ENCODE measurements around the gene SLC16A13. TPM values are rescaled to one million over a fixed set of nuclear protein-coding genes. Genes with fewer than 3 reads are reported as not detected.

Gene SLC16A13
- total and polyA plus RNA-seq, 7 donors, result 0.17 to 1.5 (median 0.57) TPM

DNA sequence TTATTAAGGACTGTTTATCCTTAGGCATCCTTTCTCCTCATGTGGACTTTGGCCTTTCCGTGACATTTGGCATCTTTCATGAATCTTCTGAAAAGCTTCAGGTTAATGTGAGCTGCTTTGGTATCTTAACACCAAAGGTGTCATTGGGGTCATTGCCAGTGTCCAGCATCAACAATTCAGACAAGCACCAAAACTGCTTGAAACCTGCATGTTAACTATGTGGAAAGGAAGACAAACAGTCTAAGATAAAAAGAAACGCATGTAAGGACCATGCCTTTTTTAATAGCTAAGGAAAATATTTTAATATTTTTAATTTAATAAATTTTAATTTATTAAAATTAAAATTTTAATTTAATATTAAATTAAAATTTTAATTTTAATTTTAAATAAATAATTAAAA, 32.1 kb upstream of the SLC16A13 start:
- ATAC-seq, result no peak
- H3K27me3 ChIP-seq (ENCODE audit: insufficient read depth in 3 of 3, low read length in 2 of 3), result no peaks in the 10 kb centered on the region
- no peaks in the 10 kb centered on the region for H3K9me3 ChIP-seq
- no peak overlapping the region for H3K27ac ChIP-seq
- DNase-seq, result no peak
- no peaks in the 10 kb centered on the region for H3K4me1 ChIP-seq
- H3K36me3 ChIP-seq (ENCODE audit: insufficient read depth in 1 of 2, low read depth in 1 of 2), result peaks cover 7 to 57% of the 10 kb centered on the region in 2 donors
- intact Hi-C loops (cut with DNase I), result loop anchor here (5.0 to 10.0 kb wide), 4 partner anchors 91 to 339 kb away; no protein-coding TSS in a partner anchor
- TF ChIP-seq, protein P1, sequence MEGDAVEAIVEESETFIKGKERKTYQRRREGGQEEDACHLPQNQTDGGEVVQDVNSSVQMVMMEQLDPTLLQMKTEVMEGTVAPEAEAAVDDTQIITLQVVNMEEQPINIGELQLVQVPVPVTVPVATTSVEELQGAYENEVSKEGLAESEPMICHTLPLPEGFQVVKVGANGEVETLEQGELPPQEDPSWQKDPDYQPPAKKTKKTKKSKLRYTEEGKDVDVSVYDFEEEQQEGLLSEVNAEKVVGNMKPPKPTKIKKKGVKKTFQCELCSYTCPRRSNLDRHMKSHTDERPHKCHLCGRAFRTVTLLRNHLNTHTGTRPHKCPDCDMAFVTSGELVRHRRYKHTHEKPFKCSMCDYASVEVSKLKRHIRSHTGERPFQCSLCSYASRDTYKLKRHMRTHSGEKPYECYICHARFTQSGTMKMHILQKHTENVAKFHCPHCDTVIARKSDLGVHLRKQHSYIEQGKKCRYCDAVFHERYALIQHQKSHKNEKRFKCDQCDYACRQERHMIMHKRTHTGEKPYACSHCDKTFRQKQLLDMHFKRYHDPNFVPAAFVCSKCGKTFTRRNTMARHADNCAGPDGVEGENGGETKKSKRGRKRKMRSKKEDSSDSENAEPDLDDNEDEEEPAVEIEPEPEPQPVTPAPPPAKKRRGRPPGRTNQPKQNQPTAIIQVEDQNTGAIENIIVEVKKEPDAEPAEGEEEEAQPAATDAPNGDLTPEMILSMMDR (IDR thresholded peaks at IDR 0.05), result no peak
- no peak overlapping the region for H3K4me3 ChIP-seq
- 94 to 95% (median 94%) methylated on average over 2 of the region's 2 CpGs for WGBS, 3 donors

DNA sequence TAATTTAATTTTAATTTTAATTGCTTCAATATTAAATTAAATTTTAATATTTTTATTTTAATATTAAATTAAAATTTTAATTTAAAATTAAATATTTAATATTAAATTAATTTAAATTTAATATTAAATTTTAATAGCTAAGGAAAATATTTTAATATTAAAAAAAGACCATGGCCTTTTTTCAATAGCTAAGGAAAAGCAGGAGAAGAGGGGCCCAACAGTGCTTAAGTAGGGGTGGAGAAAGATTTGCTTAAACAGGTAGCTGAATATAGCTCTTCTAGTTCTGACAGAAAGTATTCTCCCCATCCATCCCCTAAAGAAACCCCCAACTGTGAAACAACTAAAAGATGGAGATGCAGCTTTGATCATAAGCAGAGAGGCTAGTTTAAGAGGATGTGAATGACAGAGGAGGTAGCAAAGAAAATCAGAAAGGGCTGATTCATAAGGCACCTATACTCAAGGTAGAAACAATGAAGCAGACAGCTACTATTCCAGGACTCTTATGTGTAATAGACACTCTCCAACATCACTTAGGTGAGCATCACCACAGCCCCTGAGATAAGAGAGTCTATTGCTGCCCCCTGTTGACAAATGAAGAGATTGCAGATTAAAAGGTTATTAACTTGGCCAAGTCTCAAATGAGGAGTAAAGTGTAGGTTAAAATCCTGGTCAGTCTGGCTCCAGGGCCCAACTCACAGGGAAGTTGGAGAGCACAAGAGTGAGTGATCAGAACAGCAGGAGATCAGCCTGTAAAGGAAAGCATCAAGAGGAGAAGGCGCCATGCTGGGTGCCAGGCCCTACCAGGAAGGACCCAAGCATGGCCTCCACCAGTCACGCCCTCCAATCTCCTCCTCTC, 31.2 kb upstream of the SLC16A13 start:
- Histone ChIP-seq H3K27ac (no peak overlapping the region), H3K36me3 (ENCODE audit: insufficient read depth in 1 of 2, low read depth in 1 of 2) (peaks cover 7 to 51% of the 10 kb centered on the region in 2 donors), H3K27me3 (ENCODE audit: insufficient read depth in 3 of 3, low read length in 2 of 3) (no peaks in the 10 kb centered on the region), H3K9me3 (no peaks in the 10 kb centered on the region), H3K4me3 (no peak overlapping the region), H3K4me1 (no peaks in the 10 kb centered on the region)
- peak in 1 of 2 donors; percentile 49 for DNase-seq
- 91 to 95% (median 94%) methylated on average over 2 of the region's 2 CpGs for WGBS, 3 donors
- ATAC-seq, result peak; percentile 60 to 86 (median 76)
- TF ChIP-seq, protein P1 (IDR thresholded peaks at IDR 0.05), result peak; percentile 64
- intact Hi-C loops (cut with DNase I), result loop anchor here (1.0 to 10.0 kb wide), 5 partner anchors 91 to 340 kb away; no protein-coding TSS in a partner anchor

DNA sequence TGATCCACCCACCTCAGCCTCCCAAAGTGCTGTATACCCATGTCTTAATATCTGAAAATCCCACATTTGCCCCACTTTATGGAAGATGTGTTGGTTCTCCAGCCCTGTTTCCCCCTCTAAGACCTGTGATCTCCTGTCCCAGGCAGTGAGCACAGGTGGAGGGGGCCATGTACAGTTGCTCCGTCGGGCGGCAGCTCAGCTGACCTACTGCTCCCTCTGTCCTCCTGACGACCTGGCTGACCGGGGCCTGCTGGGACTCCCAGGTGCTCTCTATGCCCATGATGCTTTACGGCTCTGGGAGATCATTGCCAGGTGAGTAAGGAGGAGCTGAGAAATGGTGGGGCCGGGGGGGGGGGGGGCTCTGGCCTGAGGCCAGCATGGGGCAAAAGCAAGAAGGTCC, 30.1 kb upstream of the SLC16A13 start:
- no peak for ATAC-seq
- TF ChIP-seq, protein P1 (IDR thresholded peaks at IDR 0.05), result no peak
- Histone ChIP-seq H3K4me3 (no peak overlapping the region), H3K4me1 (peaks cover 9% of the 10 kb centered on the region), H3K9me3 (no peaks in the 10 kb centered on the region), H3K36me3 (ENCODE audit: insufficient read depth in 1 of 2, low read depth in 1 of 2) (peaks cover 7 to 45% of the 10 kb centered on the region in 2 donors), H3K27ac (no peak overlapping the region), H3K27me3 (ENCODE audit: insufficient read depth in 3 of 3, low read length in 2 of 3) (no peaks in the 10 kb centered on the region)
- 82 to 90% (median 87%) methylated on average over 6 of the region's 7 CpGs for WGBS, 3 donors
- no peak for DNase-seq
- intact Hi-C loops (cut with DNase I), result loop anchor here (1.0 to 10.0 kb wide), 3 partner anchors 92 to 341 kb away; no protein-coding TSS in a partner anchor

DNA sequence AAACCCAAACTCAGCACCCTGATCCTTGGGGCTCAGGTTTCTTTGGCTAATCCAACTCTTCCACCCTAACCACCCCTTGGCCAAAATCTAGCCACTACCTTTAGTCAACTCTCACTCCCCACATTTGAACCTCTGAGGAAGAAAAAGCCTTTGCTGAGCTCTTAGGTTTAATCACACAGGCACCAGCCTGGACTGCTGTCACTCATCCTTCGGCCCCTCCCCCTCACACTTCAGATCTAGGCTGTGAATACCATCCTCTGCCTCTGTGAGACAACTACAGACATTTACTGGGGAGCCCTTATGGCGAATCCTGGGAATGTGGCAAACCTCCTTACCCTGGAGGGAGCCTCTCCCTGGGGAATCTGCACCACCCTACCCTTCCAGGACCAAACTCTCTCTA, 28.7 kb upstream of the SLC16A13 start:
- DNase-seq (no peak), ATAC-seq (no peak)
- Histone ChIP-seq H3K27ac (no peak overlapping the region), H3K4me1 (peaks cover 17% of the 10 kb centered on the region), H3K4me3 (no peak overlapping the region), H3K9me3 (no peaks in the 10 kb centered on the region), H3K27me3 (ENCODE audit: insufficient read depth in 3 of 3, low read length in 2 of 3) (no peaks in the 10 kb centered on the region), H3K36me3 (ENCODE audit: insufficient read depth in 1 of 2, low read depth in 1 of 2) (peaks cover 4 to 31% of the 10 kb centered on the region in 2 donors)
- 85 to 95% (median 90%) methylated on average over 2 of the region's 2 CpGs for whole genome bisulfite sequencing, 3 donors
- TF ChIP-seq, protein P1 (IDR thresholded peaks at IDR 0.05), result no peak
- intact Hi-C loops (cut with DNase I), result loop anchor here (10.0 kb wide), 2 partner anchors 162 to 342 kb away; no protein-coding TSS in a partner anchor

Measured in psoas muscle (tissue), 8 donors.